ENCODE data around the gene ZNF32.
A peak's percentile ranks its signal among the peaks of the same experiment; 100 is the strongest.
"Not testable (repeated sequence)": the region's sequence is repeated elsewhere in the genome, so short reads cannot be mapped to it uniquely, and the experiment has no call there.

ZNF32 gene

DNA sequence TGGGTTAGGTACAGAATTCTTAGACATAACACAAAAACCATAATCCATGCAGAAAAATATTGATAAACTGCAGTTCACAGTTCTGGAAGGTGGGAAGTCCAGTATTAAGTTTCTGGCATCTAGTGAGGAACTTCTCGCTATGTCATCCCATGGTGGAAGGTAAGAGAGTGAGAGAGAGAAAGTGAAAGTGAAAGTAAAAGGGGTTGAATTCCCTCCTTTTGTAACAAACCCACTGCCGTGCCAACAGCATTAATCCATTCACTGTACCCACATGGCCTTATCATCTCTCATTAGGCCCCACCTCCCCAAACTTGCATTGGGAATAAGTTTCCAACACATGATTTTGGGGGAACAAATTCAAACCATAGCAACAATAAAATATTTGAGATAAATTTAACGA is 25.3 kb downstream of the ZNF32 start:
- DNase-seq, result peak; percentile 27

DNA sequence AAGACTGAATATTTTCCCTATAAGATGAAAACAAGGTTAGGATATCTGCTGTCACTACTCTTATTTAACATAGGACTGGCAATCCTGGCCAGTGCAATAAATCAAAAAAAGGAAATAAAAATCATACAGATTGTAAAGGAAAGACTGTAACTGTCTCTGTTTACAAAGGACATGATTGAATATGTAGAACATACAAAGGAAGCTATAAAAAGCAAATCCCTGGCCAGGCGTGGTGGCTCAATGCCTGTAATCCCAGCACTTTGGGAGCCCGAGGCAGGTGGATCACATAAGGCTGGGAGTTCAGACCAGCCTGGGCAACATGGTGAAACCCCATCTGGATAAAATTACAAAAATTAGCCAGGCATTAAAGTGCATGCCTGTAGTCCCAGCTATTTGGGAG is 26.6 kb downstream of the ZNF32 start:
- DNase-seq, result no peak

DNA sequence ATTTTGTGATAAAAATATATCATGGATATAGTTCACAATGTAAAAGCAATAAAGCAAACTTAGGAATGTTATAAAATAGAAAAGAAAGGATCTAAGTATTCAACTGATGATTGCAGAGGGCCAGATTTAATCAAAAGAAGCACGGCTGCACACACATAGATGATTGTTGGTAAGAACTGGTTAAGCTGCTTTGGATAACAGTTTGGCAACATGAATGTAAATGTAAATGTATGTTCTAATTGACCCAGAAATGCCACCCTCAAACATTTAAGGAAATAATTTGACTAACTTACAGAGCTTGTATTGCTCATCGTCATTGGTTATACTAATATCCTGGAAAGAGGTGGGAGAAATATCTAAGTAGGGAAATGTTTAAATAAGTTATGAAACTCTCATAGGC is 29.3 kb downstream of the ZNF32 start:
- no peak for DNase-seq

DNA sequence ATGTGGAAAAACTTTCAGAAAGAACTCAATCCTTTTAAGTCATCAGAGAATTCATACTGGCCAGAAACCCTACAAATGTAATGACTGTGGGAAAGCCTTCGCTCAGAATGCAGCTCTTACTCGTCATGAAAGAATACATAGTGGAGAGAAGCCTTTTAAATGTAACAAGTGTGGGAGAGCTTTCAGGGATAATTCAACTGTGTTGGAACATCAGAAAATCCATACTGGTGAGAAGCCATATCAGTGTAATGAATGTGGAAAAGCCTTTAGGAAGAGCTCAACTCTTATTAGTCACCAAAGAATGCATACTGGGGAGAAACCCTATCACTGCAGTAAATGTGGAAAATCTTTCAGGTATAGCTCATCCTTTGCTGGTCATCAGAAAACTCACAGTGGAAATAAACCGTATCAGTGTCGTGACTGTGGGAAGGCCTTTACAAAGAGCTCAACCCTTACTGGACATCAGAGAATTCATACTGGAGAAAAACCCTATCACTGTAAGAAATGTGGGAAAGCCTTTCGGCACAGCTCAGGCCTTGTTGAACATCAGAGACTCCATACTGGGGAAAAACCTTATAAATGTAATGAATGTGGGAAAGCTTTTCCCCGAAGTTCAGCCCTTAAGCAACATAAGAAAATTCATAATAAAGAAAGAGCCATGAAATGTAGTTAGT is 31.8 kb downstream of the ZNF32 start:
- DNase-seq, result no peak

DNA sequence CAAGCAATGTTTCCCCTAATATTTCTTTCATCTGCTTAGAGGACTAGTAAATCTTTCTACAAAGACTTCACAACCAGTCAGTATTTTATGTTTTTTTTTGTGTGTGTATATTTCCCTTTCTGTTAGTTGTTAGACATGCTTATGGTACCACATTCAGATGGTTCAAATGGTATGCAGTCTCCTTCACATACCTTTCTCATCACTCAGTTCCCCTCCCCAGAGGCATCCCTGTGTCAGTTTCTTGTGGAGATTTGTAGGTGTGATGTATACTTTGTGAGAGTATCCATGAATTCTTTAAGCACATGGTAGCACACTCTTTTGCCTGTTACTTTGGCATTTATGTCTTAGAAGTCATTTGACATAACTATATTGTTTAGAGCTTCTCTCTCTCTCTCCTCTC is 38.0 kb downstream of the ZNF32 start:
- DNase-seq, result no peak

DNA sequence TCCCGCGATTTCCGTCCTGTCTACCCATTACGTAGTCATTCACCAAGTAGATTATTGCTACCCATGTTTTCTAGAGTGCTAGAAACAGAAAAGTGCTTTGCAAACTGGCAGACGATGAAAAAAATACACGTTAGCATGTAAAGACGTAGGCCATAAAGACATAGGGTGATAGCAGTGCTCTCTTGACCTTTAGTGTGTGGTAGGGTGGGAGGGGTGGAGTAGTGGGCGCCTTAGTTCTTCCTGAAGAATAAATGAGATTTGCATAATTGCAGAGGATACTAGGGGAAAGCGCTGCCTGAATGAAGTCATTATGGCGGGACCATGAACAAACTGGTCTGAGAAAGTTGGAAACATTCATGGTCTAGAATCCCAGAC is 41.5 kb downstream of the ZNF32 start:
- no peak for DNase-seq

DNA sequence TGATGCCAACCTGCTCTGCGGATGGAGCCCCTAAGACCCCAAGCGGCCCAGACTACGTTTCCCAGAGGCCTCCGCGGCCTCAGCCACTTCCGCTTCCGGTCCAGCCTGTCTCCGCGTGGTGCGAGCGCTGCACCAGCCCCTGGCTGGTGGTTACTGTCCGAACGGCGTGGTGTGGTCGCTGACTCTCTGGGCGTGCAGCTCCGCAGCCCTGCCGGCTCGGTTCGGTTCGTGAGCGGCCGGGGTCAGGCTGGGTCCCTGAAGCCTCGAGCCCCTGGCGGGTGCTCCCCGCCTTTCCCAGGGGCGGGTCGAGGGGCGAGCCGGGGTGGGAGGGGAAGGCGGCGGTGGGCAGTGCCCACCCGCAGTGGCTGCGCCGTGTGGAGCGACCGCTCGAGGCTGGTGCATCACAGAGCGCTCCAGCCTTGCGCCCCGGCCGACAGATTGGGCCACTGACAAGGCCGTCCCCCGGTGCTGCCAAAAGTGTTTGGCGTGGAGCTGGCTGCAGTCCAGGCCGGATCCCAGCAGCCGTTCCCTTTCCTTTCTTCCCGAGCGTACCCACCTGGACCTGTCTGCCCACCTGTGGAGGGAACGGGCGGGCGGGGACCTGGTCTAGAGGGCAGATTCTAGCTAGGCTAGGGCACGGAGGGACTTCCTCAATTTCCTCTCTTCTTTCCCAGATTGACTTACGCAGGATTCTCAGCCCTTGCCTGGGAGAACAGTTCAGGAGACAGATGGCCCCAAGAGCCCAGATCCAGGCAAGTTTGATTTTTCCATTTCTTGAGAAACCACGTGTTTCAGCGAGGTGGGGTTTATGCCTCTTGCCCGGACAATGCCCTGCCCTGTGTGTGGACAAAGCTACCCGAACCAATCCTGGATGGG is 42.1 kb downstream of the ZNF32 start, which contains the start of gene ZNF485:
Gene ZNF485 (plus strand): TSS at position 116 of the 876 bp plus-strand sequence. CDS start 613 bp downstream, at position 729.
- DNase-seq, result peak; percentile 28

DNA sequence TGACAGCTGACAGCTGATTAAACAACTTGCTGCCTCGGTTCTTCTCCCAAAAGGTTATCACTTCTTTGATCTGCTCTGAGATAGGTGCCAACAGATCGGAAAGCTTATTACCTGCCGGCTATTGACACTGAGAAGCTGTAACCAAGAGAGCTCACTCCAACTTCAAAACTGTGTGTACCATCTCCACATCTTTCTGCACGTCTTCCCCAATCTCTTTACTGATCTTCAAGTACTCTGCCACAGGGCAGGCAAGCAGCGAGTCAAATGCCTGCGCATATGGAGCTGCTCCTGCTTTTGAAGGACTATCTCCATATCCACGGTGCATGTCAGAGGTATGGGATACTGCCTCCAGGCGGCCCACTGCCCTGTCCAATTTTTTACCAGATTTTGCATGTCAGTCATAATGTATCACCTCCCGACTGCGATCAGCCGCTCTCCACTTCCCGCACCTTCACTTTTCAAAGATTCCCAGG is 42.8 kb downstream of the ZNF32 start:
- DNase-seq, result no peak

DNA sequence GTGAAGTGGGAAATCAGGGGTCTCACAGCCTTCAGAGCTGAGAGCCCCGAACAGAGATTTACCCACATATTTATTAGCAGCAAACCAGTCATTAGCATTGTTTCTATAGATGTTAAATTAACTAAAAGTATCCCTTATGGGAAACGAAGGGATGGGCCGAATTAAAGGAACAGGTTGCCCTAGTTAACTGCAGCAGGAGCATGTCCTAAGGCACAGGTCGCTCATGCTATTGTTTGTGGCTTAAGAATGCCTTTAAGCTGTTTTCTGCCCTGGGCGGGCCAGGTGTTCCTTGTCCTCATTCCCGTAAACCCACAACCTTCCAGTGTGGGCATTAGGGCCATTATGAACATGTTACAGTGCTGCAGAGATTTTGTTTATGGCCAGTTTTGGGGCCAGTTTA is 47.1 kb downstream of the ZNF32 start:
- not testable (repeated sequence) for DNase-seq

DNA sequence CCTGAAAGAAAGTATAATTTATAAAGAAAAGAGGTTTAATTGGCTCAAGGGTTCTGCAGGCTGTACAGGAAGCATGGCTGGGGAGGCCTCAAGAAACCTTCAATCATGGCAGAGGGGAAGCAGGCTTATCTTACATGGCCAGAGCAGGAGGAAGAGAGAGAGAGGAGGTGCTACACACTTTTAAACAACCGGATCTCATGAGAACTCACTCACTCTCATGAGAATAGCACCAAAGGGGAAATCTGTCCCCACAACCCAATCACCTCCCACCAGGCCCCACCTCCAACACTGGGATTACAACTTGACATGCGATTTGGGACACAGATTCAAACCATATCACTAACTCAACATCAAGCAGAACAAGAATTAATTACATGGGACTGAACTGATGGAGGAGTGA is 49.3 kb downstream of the ZNF32 start:
- DNase-seq, result no peak

DNA sequence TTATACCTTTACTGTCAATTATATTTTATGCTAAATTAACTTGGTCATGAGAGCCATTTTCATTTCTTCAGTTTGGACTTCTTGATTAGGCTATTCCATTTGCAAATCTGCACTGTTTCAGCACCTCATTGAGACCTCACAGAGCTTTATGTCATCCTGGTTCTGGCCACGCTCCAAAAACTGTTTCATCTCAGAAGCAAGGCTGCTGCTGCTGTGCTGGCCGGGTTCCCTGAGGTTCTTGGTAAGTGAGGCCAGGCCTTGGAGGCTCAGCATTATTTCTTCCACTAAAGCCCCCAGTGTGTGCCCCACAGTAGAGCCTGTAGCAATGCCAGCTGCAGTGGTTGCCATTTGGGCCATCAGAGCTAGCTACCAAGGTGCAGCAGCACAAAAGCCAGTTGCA is 50.2 kb downstream of the ZNF32 start:
- no peak for DNase-seq

DNA sequence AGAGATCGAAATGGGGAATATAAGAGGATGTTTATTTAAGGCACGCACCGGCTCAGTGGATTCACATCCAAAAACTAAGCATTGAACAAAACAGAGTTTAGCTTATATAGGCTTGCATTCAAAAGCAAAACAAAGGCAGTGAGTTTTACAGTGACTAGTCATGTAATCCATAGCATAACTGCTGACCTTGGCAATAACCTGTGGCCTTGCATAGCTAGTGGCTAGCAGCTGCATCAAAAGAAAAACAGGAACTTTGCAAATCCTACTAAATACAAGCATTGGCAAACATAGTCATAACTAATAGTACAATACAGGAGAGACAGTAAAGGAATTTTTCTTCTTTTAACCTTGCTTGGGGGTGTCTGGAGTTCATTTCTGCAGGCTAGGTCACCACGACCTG is 52.1 kb downstream of the ZNF32 start:
- no peak for DNase-seq

DNA sequence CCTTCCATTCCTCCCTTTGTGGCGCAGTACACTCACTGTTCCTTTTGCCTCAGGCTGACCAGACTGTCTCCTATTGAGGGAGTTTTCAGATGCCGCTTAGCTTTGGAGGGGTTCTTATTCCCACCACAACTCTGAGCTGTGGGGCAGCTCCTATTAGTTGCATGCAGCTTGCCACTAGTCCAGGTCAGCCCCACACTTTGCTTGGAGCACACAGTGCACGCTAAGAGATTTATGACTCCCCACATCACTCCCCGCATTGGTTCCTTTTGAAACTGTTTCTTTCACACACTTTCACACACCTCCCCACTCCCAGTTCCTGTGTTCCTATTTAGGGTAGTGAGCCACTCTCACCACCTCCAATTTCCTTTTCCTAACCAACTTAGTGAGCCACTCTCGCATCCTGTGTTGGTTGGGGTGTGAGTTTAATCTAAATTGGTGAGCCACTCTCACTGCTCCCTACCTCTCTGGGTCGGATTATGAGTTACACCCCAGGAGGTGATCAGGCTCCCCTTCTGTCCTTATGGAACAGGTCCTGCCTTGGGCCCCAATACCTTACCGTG is 52.9 kb downstream of the ZNF32 start:
- DNase-seq, result no peak

DNA sequence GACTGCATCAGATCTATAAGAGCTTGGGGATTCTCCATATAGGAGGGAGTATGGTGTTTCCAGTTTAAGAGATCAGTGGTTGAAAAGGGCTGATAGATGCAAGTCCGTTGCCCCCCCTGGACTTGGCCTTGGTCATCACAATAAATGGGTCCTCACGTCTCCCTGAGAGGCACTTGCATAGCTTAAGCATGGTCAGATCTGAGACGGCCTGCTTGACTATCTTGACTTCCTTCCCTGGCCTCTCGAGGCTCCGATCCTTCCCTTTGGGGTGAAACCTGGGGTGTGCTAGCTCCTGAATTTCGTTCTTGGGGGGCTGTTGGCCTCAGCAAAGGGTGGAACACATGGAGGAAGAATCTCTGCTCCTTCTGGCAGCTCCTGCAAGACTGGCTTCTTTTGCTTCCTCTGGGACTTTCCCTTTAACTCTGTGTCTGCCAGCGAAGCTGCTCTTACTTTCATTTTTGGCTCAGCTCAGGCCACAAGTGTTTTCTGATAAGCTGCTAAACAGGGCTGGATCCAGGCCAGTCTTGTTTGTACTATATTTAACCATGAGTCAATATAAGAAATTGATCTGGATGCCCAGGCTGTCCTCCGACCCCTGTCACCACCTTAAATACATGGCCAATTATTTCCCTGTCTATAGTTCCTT is 53.6 kb downstream of the ZNF32 start:
- DNase-seq, result no peak

All from NCI-H1105 treated with DMSO at 0.1 percent for 48 hours (cell line).